OCI-LY7 (cell line): Measurements from ENCODE around the gene DEPDC1B. TPM values are rescaled to one million over a fixed set of nuclear protein-coding genes. Genes with fewer than 3 reads are reported as not detected.
"Not testable (repeated sequence)": the region's sequence is repeated elsewhere in the genome, so short reads cannot be mapped to it uniquely, and the experiment has no call there.

ENCODE experiments used
- BruUV-seq: library from RNA; stranded (reverse); fragments of 400-500 nt; replicated peaks from 2 replicates; lab custom pipeline; 2021; lab: Mats Ljungman, UMichigan
- CTCF ChIA-PET: fragments of 300-600 bp; sonication (Branson Sonifier 250); formaldehyde crosslinking; loops from one replicate; lab custom pipeline; 2022; ENCODE audit warnings: antibody characterized with exemption; ENCODE audit not compliant: unreplicated experiment; lab: Charles Lee
- POLR2A ChIA-PET: fragments of 300-600 bp; sonication (Branson Sonifier 250); formaldehyde crosslinking; loops from one replicate; lab custom pipeline; 2022; ENCODE audit warnings: antibody characterized with exemption; lab: Charles Lee
- DNase-seq: peaks from one replicate; pipeline ENCODE4 v3.0.0-alpha.2; 2015; ENCODE audit warnings: low spot score
- H2AFZ ChIP-seq: fragments of 200-600 bp; sonication (generic), shearing (Covaris generic); 2 replicates; pipeline ENCODE4 v1.6.1; 2014; ENCODE audit warnings: mild to moderate bottlenecking, antibody characterized with exemption, low read length, moderate library complexity
- H3K27ac ChIP-seq: fragments of 200-600 bp; sonication (generic); 2 replicates; pipeline ENCODE4 v1.5.1; 2014; ENCODE audit warnings: mixed run types, low read depth, mild to moderate bottlenecking, moderate library complexity, low read length, inconsistent platforms; ENCODE audit not compliant: poor library complexity, severe bottlenecking
- H3K36me3 ChIP-seq: fragments of 200-600 bp; sonication (generic); 2 replicates; pipeline ENCODE4 v1.6.1; 2014; ENCODE audit warnings: mild to moderate bottlenecking, antibody characterized with exemption, low read length, moderate library complexity, mixed read lengths; ENCODE audit not compliant: insufficient read depth
- H3K4me1 ChIP-seq: fragments of 200-600 bp; sonication (generic); 2 replicates; pipeline ENCODE4 v1.5.1; 2014; ENCODE audit warnings: mild to moderate bottlenecking, low read length; ENCODE audit not compliant: insufficient read depth, poor library complexity, severe bottlenecking
- H3K4me2 ChIP-seq: fragments of 200-600 bp; sonication (generic); 2 replicates; pipeline ENCODE4 v1.6.1; 2014; ENCODE audit warnings: mild to moderate bottlenecking, low read length
- H3K4me3 ChIP-seq: fragments of 200-600 bp; sonication (generic); 2 replicates; pipeline ENCODE4 v1.5.1; 2014; ENCODE audit warnings: mild to moderate bottlenecking, low read depth, low read length; ENCODE audit not compliant: poor library complexity, severe bottlenecking
- H3K79me2 ChIP-seq: fragments of 200-600 bp; sonication (generic); 2 replicates; pipeline ENCODE4 v1.6.1; 2016; ENCODE audit warnings: low read depth, mild to moderate bottlenecking, low read length, moderate library complexity, mixed read lengths; ENCODE audit not compliant: insufficient read depth
- H3K9me2 ChIP-seq: fragments of 200-600 bp; sonication (generic); 2 replicates; pipeline ENCODE4 v1.6.1; 2016; ENCODE audit warnings: mild to moderate bottlenecking, low read length, mixed read lengths; ENCODE audit not compliant: insufficient read depth
- H3K9me3 ChIP-seq: fragments of 200-600 bp; sonication (generic); 2 replicates; pipeline ENCODE4 v1.6.1; 2014; ENCODE audit warnings: mild to moderate bottlenecking, mixed run types, low read length, mixed read lengths
- H4K20me1 ChIP-seq: fragments of 200-600 bp; sonication (generic); 2 replicates; pipeline ENCODE4 v1.6.1; 2014; ENCODE audit warnings: mild to moderate bottlenecking, antibody characterized with exemption, low read length, moderate library complexity, mixed read lengths; ENCODE audit not compliant: insufficient read depth
- EZH2phosphoT487 ChIP-seq: fragments of 200-600 bp; sonication (generic); IDR thresholded peaks from 2 replicates; pipeline ENCODE4 v1.6.1; 2018; ENCODE audit warnings: low read depth, borderline replicate concordance, mild to moderate bottlenecking, mixed run types, antibody characterized with exemption, low read length, moderate library complexity, mixed read lengths
- intact Hi-C: fragments of 100-400 bp; cut with micrococcal nuclease; formaldehyde crosslinking; loops from one replicate; pipeline ENCODE4 v1.10.0; 2022; ENCODE audit not compliant: unreplicated experiment
- total RNA-seq, 2 experiments: library from RNA; depleted of rRNA in 1 of 2; stranded (reverse); fragments of >200 nt in 1 of 2; shearing (Covaris generic) in 1 of 2; gene quantifications; 2 replicates each; pipeline ENCODE4 v1.2.3, GENCODE V29; 2014 to 2022
- TF ChIP-seq, protein P1 (sequence below): fragments of 200-600 bp; sonication (generic); conservative IDR thresholded peaks from 2 replicates; pipeline ENCODE4 v1.5.1; 2014; ENCODE audit warnings: mild to moderate bottlenecking, antibody characterized with exemption, low read length, moderate library complexity, mixed read lengths

DEPDC1B gene
- total RNA-seq, 2 experiments from 2014 or later, result 43.7 to 47.6 TPM

DNA sequence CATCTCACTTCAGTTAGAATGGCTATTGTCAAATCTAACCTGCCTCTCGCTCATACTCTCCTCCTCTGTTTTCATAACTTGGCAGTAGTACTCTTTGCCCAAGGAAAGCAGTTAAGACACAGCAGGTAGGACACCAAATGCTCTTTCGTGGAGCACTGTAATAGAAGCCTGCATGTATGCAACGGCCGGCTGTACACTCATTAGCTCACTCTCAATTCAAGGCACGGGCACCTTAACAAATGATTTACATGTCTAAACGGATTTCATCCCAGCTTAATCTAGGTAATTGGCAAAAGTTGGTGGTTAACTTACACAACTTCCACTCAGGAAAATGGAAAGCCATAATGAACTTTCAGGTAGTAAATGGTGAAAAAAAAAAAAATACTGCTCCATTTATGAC lies 14.9 kb downstream of the DEPDC1B start:
- Histone ChIP-seq H3K36me3 (peaks cover 59% of the 10 kb centered on the region), H3K4me2 (no peak overlapping the region), H3K27ac (no peak overlapping the region), H3K9me3 (no peaks in the 10 kb centered on the region), H4K20me1 (peaks cover 13% of the 10 kb centered on the region), H3K79me2 (peaks cover 68% of the 10 kb centered on the region), H2AFZ (no peak overlapping the region), H3K4me3 (no peak overlapping the region), H3K4me1 (no peaks in the 10 kb centered on the region), H3K9me2 (no peaks in the 10 kb centered on the region)
- no peak for TF ChIP-seq EZH2phosphoT487
- TF ChIP-seq, protein P1, sequence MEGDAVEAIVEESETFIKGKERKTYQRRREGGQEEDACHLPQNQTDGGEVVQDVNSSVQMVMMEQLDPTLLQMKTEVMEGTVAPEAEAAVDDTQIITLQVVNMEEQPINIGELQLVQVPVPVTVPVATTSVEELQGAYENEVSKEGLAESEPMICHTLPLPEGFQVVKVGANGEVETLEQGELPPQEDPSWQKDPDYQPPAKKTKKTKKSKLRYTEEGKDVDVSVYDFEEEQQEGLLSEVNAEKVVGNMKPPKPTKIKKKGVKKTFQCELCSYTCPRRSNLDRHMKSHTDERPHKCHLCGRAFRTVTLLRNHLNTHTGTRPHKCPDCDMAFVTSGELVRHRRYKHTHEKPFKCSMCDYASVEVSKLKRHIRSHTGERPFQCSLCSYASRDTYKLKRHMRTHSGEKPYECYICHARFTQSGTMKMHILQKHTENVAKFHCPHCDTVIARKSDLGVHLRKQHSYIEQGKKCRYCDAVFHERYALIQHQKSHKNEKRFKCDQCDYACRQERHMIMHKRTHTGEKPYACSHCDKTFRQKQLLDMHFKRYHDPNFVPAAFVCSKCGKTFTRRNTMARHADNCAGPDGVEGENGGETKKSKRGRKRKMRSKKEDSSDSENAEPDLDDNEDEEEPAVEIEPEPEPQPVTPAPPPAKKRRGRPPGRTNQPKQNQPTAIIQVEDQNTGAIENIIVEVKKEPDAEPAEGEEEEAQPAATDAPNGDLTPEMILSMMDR, result no peak
- no TSS peak for BruUV-seq
- intact Hi-C loops, result no loop called here
- DNase-seq, result no peak
- CTCF ChIA-PET, result interaction anchor here (0.5 kb wide), 1 partner anchor 241 kb away, joined by 3 read pairs; no protein-coding TSS in a partner anchor
- POLR2A ChIA-PET, result interaction anchor here (0.7 to 2.0 kb wide), 3 partner anchors 11 to 86 kb away, joined by 3 to 13 read pairs (median 9); partner anchors contain the start of gene DEPDC1B

DNA sequence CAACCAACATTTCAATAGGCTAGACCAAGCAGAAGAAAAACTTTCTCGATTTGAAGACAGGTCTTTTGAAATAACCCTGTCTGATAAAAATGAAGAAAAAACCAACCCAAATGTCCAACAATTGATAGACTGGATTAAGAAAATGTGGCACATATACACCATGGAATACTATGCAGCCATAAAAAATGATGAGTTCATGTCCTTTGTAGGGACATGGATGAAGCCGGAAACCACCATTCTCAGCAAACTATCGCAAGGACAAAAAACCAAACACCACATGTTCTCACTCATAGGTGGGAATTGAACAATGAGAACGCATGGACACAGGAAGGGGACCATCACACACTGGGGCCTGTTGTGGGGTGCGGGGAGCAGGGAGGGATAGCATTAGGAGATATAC lies 18.0 kb downstream of the DEPDC1B start:
- CTCF ChIA-PET, BruUV-seq, H3K4me2 ChIP-seq, DNase-seq, H3K4me1 ChIP-seq, H3K27ac ChIP-seq, H3K9me3 ChIP-seq, H3K4me3 ChIP-seq, H2AFZ ChIP-seq, H3K9me2 ChIP-seq: not testable (repeated sequence)
- POLR2A ChIA-PET, result interaction anchor here (0.8 to 0.9 kb wide), 2 partner anchors 20 to 128 kb away, joined by 3 to 4 read pairs; no protein-coding TSS in a partner anchor
- peaks cover 71% of the 10 kb centered on the region for H3K79me2 ChIP-seq
- H4K20me1 ChIP-seq, result peaks cover 21% of the 10 kb centered on the region
- H3K36me3 ChIP-seq, result peaks cover 65% of the 10 kb centered on the region
- intact Hi-C loops, result loop anchor here (5.0 kb wide), 1 partner anchor 265 kb away; the partner anchor contains the start of genes ERCC8 and NDUFAF2

DNA sequence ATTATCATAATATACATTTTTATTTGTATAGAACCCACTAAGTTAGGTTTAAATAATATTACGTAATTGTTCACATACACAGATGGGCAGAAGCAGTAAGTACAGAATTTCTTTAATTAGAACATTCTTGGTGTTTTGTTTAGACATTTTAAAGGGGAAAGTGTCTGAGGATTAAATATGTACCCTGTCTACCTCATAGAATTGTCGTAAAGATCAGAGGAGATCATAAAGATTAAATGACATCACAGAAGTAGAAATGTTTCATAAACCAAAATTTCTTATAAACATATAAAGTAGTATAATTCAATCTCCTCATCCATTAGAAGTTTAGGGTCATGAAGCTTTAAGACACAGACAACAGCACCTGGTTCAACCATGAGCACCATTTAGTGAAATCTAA lies 20.1 kb downstream of the DEPDC1B start:
- H3K9me2 ChIP-seq, result no peaks in the 10 kb centered on the region
- DNase-seq, result no peak
- H3K9me3 ChIP-seq, result no peaks in the 10 kb centered on the region
- H3K4me1 ChIP-seq, result no peaks in the 10 kb centered on the region
- no peak overlapping the region for H2AFZ ChIP-seq
- no peak overlapping the region for H3K4me3 ChIP-seq
- intact Hi-C loops, result loop anchor here (5.0 to 10.0 kb wide), 2 partner anchors 267 to 875 kb away; partner anchors contain the start of genes ERCC8 and NDUFAF2
- BruUV-seq, result no TSS peak
- TF ChIP-seq, protein P1, result no peak
- TF ChIP-seq EZH2phosphoT487, result no peak
- CTCF ChIA-PET, result no interaction called here
- no peak overlapping the region for H3K27ac ChIP-seq
- POLR2A ChIA-PET, result interaction anchor here (0.6 to 1.1 kb wide), 2 partner anchors 19 to 473 kb away, joined by 3 read pairs; no protein-coding TSS in a partner anchor
- H3K36me3 ChIP-seq, result peaks cover 45% of the 10 kb centered on the region
- H4K20me1 ChIP-seq, result peaks cover 21% of the 10 kb centered on the region
- no peak overlapping the region for H3K4me2 ChIP-seq
- H3K79me2 ChIP-seq, result peaks cover 79% of the 10 kb centered on the region
